ENCODE measurements around the gene RGS10. TPM values are rescaled to one million over a fixed set of nuclear protein-coding genes. Genes with fewer than 3 reads are reported as not detected.

The RGS10 gene
- total RNA-seq, 1 experiment from 2014 or later: 10.6 TPM

GRCh38 chr10:119536508-119537025 is 6.0 kb downstream of the RGS10 start:
- no peak overlapping the region for H2BK5ac ChIP-seq (ENCODE audit: insufficient read length, low read length)
- no peak overlapping the region for H2BK20ac ChIP-seq (ENCODE audit: low read depth, low read length, poor library complexity, severe bottlenecking)
- no peak for TF ChIP-seq CTCF (conservative IDR thresholded peaks at IDR 0.05)
- H4K8ac ChIP-seq (replicated peaks; ENCODE audit: insufficient read length, low read depth, low read length): no peak overlapping the region
- H2BK120ac ChIP-seq (ENCODE audit: low read depth, low read length, poor library complexity, severe bottlenecking): no peak overlapping the region
- Mint-ChIP-seq H3K9me3 (no peaks in the 10 kb centered on the region), H3K4me3 (no peak overlapping the region), H3K27ac (no peak overlapping the region), H3K4me1 (peaks cover 6 to 12% of the 10 kb centered on the region in 2 experiments; a peak in 3 of 4 replicates), H3K36me3 (ENCODE audit: insufficient read depth in 1 of 3, low read depth in 3 of 3) (no peaks in the 10 kb centered on the region), H3K27me3 (ENCODE audit: low read depth) (peaks cover 31% of the 10 kb centered on the region)
- no CpG with 5 or more reads among the region's 9 CpGs for WGBS (ENCODE audit: extremely low coverage, insufficient read length, low lambda C conversion rate)
- H2AK5ac ChIP-seq (ENCODE audit: insufficient read length, low read length): no peak overlapping the region
- H3K4me1 ChIP-seq (ENCODE audit: insufficient read depth, low read length): no peaks in the 10 kb centered on the region
- no peaks in the 10 kb centered on the region for H3K9me3 ChIP-seq (ENCODE audit: control insufficient read depth, low read depth, low read length)
- no peak overlapping the region for H3K56ac ChIP-seq (ENCODE audit: insufficient read length, low read depth, low read length)
- no peak overlapping the region for H3T11ph ChIP-seq (ENCODE audit: low read length)
- H3K79me1 ChIP-seq (ENCODE audit: insufficient read depth, low read depth, low read length, poor library complexity, severe bottlenecking): no peaks in the 10 kb centered on the region
- no peaks in the 10 kb centered on the region for H4K20me1 ChIP-seq (ENCODE audit: control insufficient read depth, insufficient read depth, insufficient read length)
- H3K27me3 ChIP-seq (ENCODE audit: insufficient read depth, low read length): peaks cover 11% of the 10 kb centered on the region; the same call in 1 of the 2 replicates
- H3K4me2 ChIP-seq (ENCODE audit: insufficient read depth, insufficient read length, low read length): no peak overlapping the region
- no peak overlapping the region for H4K5ac ChIP-seq (ENCODE audit: insufficient read length, low read depth, low read length)
- no peak overlapping the region for H3K4ac ChIP-seq (ENCODE audit: low read depth, low read length)
- H2BK15ac ChIP-seq (ENCODE audit: low read depth, low read length): no peak overlapping the region
- H2BK12ac ChIP-seq (ENCODE audit: insufficient read length, low read depth, low read length): no peak overlapping the region
- H3K18ac ChIP-seq (ENCODE audit: insufficient read length, low read depth, low read length): no peak overlapping the region
- no peak overlapping the region for H3K23ac ChIP-seq (ENCODE audit: insufficient read length, low read depth, low read length)
- no peak overlapping the region for H2AFZ ChIP-seq (ENCODE audit: low read length)
- no peak overlapping the region; the same call in 1 of the 2 replicates for H3K14ac ChIP-seq (ENCODE audit: insufficient read depth, low read length)
- H3K79me2 ChIP-seq (ENCODE audit: insufficient read depth, low read length): no peaks in the 10 kb centered on the region
- no peak overlapping the region for H4K91ac ChIP-seq (ENCODE audit: insufficient read length, low read depth, low read length)
- no peak overlapping the region for H3K27ac ChIP-seq (ENCODE audit: insufficient read length, low read depth, low read length)
- H3K9ac ChIP-seq (ENCODE audit: extremely low read depth, insufficient read length, low read length): no peak overlapping the region
- H3K23me2 ChIP-seq (ENCODE audit: insufficient read length, low read depth, low read length, poor library complexity, severe bottlenecking): peaks cover under 1% of the 10 kb centered on the region
- DNase-seq: no peak
